GM23338 (cell line): ENCODE measurements around the gene CSTPP1. TPM values are rescaled to one million over a fixed set of nuclear protein-coding genes. Genes with fewer than 3 reads are reported as not detected.

Experiments
- ATAC-seq: fragments of 200-7000 bp; cut with Tn5 transposase; 3 replicates; pipeline ENCODE4 v1.9.1; 2020
- DNase-seq: peaks from one replicate; pipeline ENCODE4 v3.0.0-alpha.2; 2015; ENCODE audit warnings: low spot score
- H2AFZ ChIP-seq: fragments of 200-600 bp; sonication (generic); 2 replicates; pipeline ENCODE4 v1.8.0; 2016; ENCODE audit warnings: antibody characterized with exemption, mild to moderate bottlenecking, moderate library complexity
- H3F3A ChIP-seq: fragments of 200-600 bp; sonication (generic); replicated peaks from 2 replicates; pipeline ENCODE4 v1.8.0; 2017; ENCODE audit warnings: antibody characterized with exemption, mixed run types, low read depth
- H3K27ac ChIP-seq: fragments of 200-600 bp; sonication (generic); 2 replicates; pipeline ENCODE4 v1.6.1; 2016; ENCODE audit warnings: low read depth
- H3K27me3 ChIP-seq: fragments of 200-600 bp; sonication (generic); 2 replicates; pipeline ENCODE4 v1.8.0; 2016; ENCODE audit warnings: mild to moderate bottlenecking, mixed run types, moderate library complexity; ENCODE audit not compliant: insufficient read depth
- H3K36me3 ChIP-seq: fragments of 200-600 bp; sonication (generic); 2 replicates; pipeline ENCODE4 v1.8.0; 2016; ENCODE audit warnings: mild to moderate bottlenecking; ENCODE audit not compliant: insufficient read depth
- H3K4me1 ChIP-seq: fragments of 200-600 bp; sonication (generic); 2 replicates; pipeline ENCODE4 v1.8.0; 2016; ENCODE audit warnings: mild to moderate bottlenecking, moderate library complexity; ENCODE audit not compliant: insufficient read depth
- H3K4me2 ChIP-seq: fragments of 200-600 bp; sonication (generic); 2 replicates; pipeline ENCODE4 v1.7.1; 2017; ENCODE audit warnings: mixed run types
- H3K4me3 ChIP-seq: fragments of 200-600 bp; sonication (generic); 2 replicates; pipeline ENCODE4 v1.6.1; 2016; ENCODE audit warnings: mixed run types
- H3K79me2 ChIP-seq: fragments of 200-600 bp; sonication (generic); replicated peaks from 2 replicates; pipeline ENCODE4 v1.8.0; 2017; ENCODE audit warnings: mild to moderate bottlenecking; ENCODE audit not compliant: insufficient read depth
- H3K9me2 ChIP-seq: fragments of 200-600 bp; sonication (generic); 2 replicates; pipeline ENCODE4 v1.8.0; 2017; ENCODE audit not compliant: insufficient read depth
- H4K20me1 ChIP-seq: fragments of 200-600 bp; sonication (generic); replicated peaks from 2 replicates; pipeline ENCODE4 v1.8.0; 2017; ENCODE audit warnings: mild to moderate bottlenecking; ENCODE audit not compliant: insufficient read depth
- H3K27ac Mint-ChIP-seq: 2 replicates; pipeline ENCODE4 v1.8.0; 2020; ENCODE audit warnings: inconsistent platforms, mild to moderate bottlenecking, moderate library complexity, mixed read lengths
- H3K27me3 Mint-ChIP-seq: 3 replicates; pipeline ENCODE4 v1.8.0; 2022; ENCODE audit warnings: low read depth, mild to moderate bottlenecking, moderate library complexity, mixed read lengths, inconsistent platforms; ENCODE audit not compliant: insufficient read depth, poor library complexity
- H3K36me3 Mint-ChIP-seq: 3 replicates; pipeline ENCODE4 v1.8.0; 2021; ENCODE audit warnings: low read depth, mild to moderate bottlenecking, inconsistent platforms, moderate library complexity, mixed read lengths
- H3K4me1 Mint-ChIP-seq: 3 replicates; pipeline ENCODE4 v1.8.0; 2020; ENCODE audit warnings: mild to moderate bottlenecking, inconsistent platforms, mixed read lengths
- H3K4me3 Mint-ChIP-seq: 3 replicates; pipeline ENCODE4 v1.8.0; 2021; ENCODE audit warnings: moderate library complexity, mild to moderate bottlenecking, inconsistent platforms, mixed read lengths
- H3K9me3 Mint-ChIP-seq: 3 replicates; pipeline ENCODE4 v1.8.0; 2020; ENCODE audit warnings: moderate library complexity, mild to moderate bottlenecking, inconsistent platforms, mixed read lengths
- CREB1 ChIP-seq: fragments of 250-450 bp; sonication (Bioruptor Pico); IDR thresholded peaks from 2 replicates; pipeline ENCODE4 v1.5.0; 2020; ENCODE audit warnings: low read depth, mild to moderate bottlenecking, moderate library complexity
- EZH2phosphoT487 ChIP-seq: fragments of 200-600 bp; sonication (generic); IDR thresholded peaks from one replicate; pipeline ENCODE4 v1.8.1; 2018; ENCODE audit warnings: antibody characterized with exemption; ENCODE audit not compliant: unreplicated experiment
- JUNB ChIP-seq: IDR thresholded peaks from one replicate; pipeline ENCODE4 v1.6.1; 2016; ENCODE audit warnings: antibody characterized with exemption; ENCODE audit not compliant: unreplicated experiment
- NANOG ChIP-seq: IDR thresholded peaks from 2 replicates; pipeline ENCODE4 v1.6.1; 2016; ENCODE audit warnings: antibody characterized with exemption, borderline replicate concordance
- POLR2AphosphoS5 ChIP-seq: IDR thresholded peaks from 2 replicates; pipeline ENCODE4 v1.6.1; 2016; ENCODE audit warnings: antibody characterized with exemption, low read depth
- STAT1 ChIP-seq: IDR thresholded peaks from one replicate; pipeline ENCODE4 v1.6.1; 2016; ENCODE audit warnings: antibody characterized with exemption; ENCODE audit not compliant: unreplicated experiment
- ZNF114 ChIP-seq: fragments of 250-450 bp; sonication (Bioruptor Pico); IDR thresholded peaks from 2 replicates; pipeline ENCODE4 v1.5.0; 2020; ENCODE audit warnings: mild to moderate bottlenecking, moderate library complexity
- ZNF331 ChIP-seq: fragments of 250-450 bp; sonication (Bioruptor Pico); IDR thresholded peaks from 2 replicates; pipeline ENCODE4 v1.5.0; 2020; ENCODE audit warnings: low read depth, mild to moderate bottlenecking, moderate library complexity
- ZNF462 ChIP-seq: fragments of 250-450 bp; sonication (Bioruptor Pico); IDR thresholded peaks from 2 replicates; pipeline ENCODE4 v1.5.0; 2020; ENCODE audit warnings: mild to moderate bottlenecking, moderate library complexity
- polyA plus RNA-seq: library from polyadenylated mRNA; unstranded; fragments of >200 nt; fragmentation: Nextera tagmentation; extraction: Ambion mirVana; gene quantifications from 2 replicates; pipeline ENCODE4 v1.2.1, GENCODE V29; 2016
- total RNA-seq: library from RNA; depleted of rRNA; stranded (reverse); fragments of >200 nt; shearing (Covaris generic); gene quantifications from 2 replicates; pipeline ENCODE4 v1.2.3, GENCODE V29; 2014
- TF ChIP-seq, protein P1 (sequence below), 2 experiments: fragments of 200-600 bp in 1 of 2; sonication (generic) in 1 of 2; conservative IDR thresholded peaks; 2 replicates each; pipeline versions ENCODE4 v1.5.1 to v1.6.1; 2016 to 2017; ENCODE audit warnings: antibody characterized with exemption in 2 of 2, low read depth in 2 of 2, mild to moderate bottlenecking in 2 of 2, moderate library complexity in 1 of 2
- TF ChIP-seq, protein P2 (sequence below): IDR thresholded peaks from 2 replicates; pipeline ENCODE4 v1.6.1; 2016; ENCODE audit warnings: antibody characterized with exemption

Gene CSTPP1
- total and polyA plus RNA-seq, 2 experiments from 2014 or later: 23.5 to 42.6 TPM

- no peak overlapping the region for H3K4me3 Mint-ChIP-seq
Observed at GRCh38 chr11:47156951-47157350, 220.4 kb downstream of the CSTPP1 start.

More at GRCh38 chr11:47156951-47157350, 220.4 kb downstream of the CSTPP1 start:
- no peak overlapping the region for H3K4me3 ChIP-seq
- H3K4me1 ChIP-seq: peaks cover 9% of the 10 kb centered on the region
- H3K4me2 ChIP-seq: no peak overlapping the region
- Mint-ChIP-seq H3K27ac (no peak overlapping the region), H3K9me3 (no peaks in the 10 kb centered on the region), H3K4me1 (peaks cover 21% of the 10 kb centered on the region), H3K36me3 (no peaks in the 10 kb centered on the region; the same call in 1 of the 3 replicates), H3K27me3 (peaks cover 9% of the 10 kb centered on the region)
- no peaks in the 10 kb centered on the region for H3K9me2 ChIP-seq
- H2AFZ ChIP-seq: no peak overlapping the region
- TF ChIP-seq ZNF331 (CRISPR knock-in tag) (no peak), ZNF114 (no peak), CREB1 (CRISPR knock-in tag) (no peak), POLR2AphosphoS5 (no peak), EZH2phosphoT487 (no peak), JUNB (no peak), STAT1 (no peak), NANOG (no peak), ZNF462 (no peak)
- TF ChIP-seq, protein P1, sequence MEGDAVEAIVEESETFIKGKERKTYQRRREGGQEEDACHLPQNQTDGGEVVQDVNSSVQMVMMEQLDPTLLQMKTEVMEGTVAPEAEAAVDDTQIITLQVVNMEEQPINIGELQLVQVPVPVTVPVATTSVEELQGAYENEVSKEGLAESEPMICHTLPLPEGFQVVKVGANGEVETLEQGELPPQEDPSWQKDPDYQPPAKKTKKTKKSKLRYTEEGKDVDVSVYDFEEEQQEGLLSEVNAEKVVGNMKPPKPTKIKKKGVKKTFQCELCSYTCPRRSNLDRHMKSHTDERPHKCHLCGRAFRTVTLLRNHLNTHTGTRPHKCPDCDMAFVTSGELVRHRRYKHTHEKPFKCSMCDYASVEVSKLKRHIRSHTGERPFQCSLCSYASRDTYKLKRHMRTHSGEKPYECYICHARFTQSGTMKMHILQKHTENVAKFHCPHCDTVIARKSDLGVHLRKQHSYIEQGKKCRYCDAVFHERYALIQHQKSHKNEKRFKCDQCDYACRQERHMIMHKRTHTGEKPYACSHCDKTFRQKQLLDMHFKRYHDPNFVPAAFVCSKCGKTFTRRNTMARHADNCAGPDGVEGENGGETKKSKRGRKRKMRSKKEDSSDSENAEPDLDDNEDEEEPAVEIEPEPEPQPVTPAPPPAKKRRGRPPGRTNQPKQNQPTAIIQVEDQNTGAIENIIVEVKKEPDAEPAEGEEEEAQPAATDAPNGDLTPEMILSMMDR (conservative IDR thresholded peaks at IDR 0.05; ENCODE audit: low read depth in 2 of 2): no peak
- TF ChIP-seq, protein P2, sequence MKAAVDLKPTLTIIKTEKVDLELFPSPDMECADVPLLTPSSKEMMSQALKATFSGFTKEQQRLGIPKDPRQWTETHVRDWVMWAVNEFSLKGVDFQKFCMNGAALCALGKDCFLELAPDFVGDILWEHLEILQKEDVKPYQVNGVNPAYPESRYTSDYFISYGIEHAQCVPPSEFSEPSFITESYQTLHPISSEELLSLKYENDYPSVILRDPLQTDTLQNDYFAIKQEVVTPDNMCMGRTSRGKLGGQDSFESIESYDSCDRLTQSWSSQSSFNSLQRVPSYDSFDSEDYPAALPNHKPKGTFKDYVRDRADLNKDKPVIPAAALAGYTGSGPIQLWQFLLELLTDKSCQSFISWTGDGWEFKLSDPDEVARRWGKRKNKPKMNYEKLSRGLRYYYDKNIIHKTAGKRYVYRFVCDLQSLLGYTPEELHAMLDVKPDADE: no peak
- no peaks in the 10 kb centered on the region for H3K36me3 ChIP-seq
- no peak for DNase-seq
- no peaks in the 10 kb centered on the region for H3K79me2 ChIP-seq
- H3F3A ChIP-seq: peaks cover 3% of the 10 kb centered on the region
- no peaks in the 10 kb centered on the region; the same call in 1 of the 2 replicates for H4K20me1 ChIP-seq
- no peak overlapping the region for H3K27ac ChIP-seq
- no peaks in the 10 kb centered on the region for H3K27me3 ChIP-seq
- ATAC-seq: no peak
